Progenitor cell of endocrine pancreas (in vitro differentiated cells): ENCODE results near the gene CFAP65. TPM values are rescaled to one million over a fixed set of nuclear protein-coding genes. Genes with fewer than 3 reads are reported as not detected.

Experiments used
- DNase-seq: peaks from one replicate; pipeline ENCODE4 v3.0.0; 2021; ENCODE audit warnings: low spot score; ENCODE audit not compliant: unreplicated experiment
- H3K27ac Mint-ChIP-seq: 2 replicates; pipeline ENCODE4 v1.8.0; 2021; ENCODE audit warnings: mild to moderate bottlenecking, moderate library complexity, mixed read lengths
- H3K27me3 Mint-ChIP-seq: 2 replicates; pipeline ENCODE4 v1.8.0; 2021; ENCODE audit warnings: mixed read lengths
- H3K36me3 Mint-ChIP-seq: 2 replicates; pipeline ENCODE4 v1.8.0; 2022; ENCODE audit warnings: mixed read lengths; ENCODE audit not compliant: insufficient read depth
- H3K4me1 Mint-ChIP-seq: 2 replicates; pipeline ENCODE4 v1.8.0; 2021; ENCODE audit warnings: low read depth, mixed read lengths
- H3K4me3 Mint-ChIP-seq: 2 replicates; pipeline ENCODE4 v1.8.0; 2021; ENCODE audit warnings: low read depth, mild to moderate bottlenecking, moderate library complexity, mixed read lengths
- H3K9me3 Mint-ChIP-seq: 2 replicates; pipeline ENCODE4 v1.8.0; 2021; ENCODE audit warnings: low read depth, mixed read lengths
- total RNA-seq: library from RNA; stranded (reverse); gene quantifications from 2 replicates; pipeline ENCODE4 v1.2.1, GENCODE V29; 2021
- TF ChIP-seq, protein P1 (sequence below): fragments of 200-600 bp; sonication (generic); IDR thresholded peaks from one replicate; pipeline ENCODE4 v1.5.0; 2021; ENCODE audit warnings: antibody characterized with exemption, mild to moderate bottlenecking; ENCODE audit not compliant: unreplicated experiment

CFAP65 gene
- total RNA-seq, 1 donor from 2014 or later, result 0.65 TPM

DNA sequence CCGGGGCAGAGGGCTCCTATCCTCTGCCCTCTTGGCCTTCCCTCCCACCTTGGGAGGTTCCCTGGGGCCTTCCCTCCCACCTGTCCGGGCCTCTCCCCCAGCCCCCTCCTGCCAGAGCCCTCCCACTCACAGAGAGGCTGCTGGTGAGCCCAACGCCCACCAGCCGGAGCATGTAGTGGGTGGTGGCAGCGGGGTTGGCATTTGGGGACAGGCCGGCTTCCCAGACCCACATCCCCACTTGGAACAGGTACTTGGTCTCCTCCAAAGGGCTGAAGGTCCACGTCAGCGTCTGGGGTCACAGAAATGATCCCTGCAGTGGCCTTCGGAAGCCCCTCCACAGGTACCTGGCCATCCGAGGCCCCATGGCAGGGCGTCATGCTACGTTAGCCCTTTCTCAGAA lies 19.3 kb downstream of the CFAP65 start:
- no peak overlapping the region for H3K27ac Mint-ChIP-seq
- no peak for DNase-seq
- no peak overlapping the region for H3K4me3 Mint-ChIP-seq
- TF ChIP-seq, protein P1, sequence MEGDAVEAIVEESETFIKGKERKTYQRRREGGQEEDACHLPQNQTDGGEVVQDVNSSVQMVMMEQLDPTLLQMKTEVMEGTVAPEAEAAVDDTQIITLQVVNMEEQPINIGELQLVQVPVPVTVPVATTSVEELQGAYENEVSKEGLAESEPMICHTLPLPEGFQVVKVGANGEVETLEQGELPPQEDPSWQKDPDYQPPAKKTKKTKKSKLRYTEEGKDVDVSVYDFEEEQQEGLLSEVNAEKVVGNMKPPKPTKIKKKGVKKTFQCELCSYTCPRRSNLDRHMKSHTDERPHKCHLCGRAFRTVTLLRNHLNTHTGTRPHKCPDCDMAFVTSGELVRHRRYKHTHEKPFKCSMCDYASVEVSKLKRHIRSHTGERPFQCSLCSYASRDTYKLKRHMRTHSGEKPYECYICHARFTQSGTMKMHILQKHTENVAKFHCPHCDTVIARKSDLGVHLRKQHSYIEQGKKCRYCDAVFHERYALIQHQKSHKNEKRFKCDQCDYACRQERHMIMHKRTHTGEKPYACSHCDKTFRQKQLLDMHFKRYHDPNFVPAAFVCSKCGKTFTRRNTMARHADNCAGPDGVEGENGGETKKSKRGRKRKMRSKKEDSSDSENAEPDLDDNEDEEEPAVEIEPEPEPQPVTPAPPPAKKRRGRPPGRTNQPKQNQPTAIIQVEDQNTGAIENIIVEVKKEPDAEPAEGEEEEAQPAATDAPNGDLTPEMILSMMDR, result no peak
- no peaks in the 10 kb centered on the region for H3K4me1 Mint-ChIP-seq
- no peaks in the 10 kb centered on the region for H3K36me3 Mint-ChIP-seq
- no peaks in the 10 kb centered on the region for H3K9me3 Mint-ChIP-seq
- H3K27me3 Mint-ChIP-seq, result peaks cover 50% of the 10 kb centered on the region

DNA sequence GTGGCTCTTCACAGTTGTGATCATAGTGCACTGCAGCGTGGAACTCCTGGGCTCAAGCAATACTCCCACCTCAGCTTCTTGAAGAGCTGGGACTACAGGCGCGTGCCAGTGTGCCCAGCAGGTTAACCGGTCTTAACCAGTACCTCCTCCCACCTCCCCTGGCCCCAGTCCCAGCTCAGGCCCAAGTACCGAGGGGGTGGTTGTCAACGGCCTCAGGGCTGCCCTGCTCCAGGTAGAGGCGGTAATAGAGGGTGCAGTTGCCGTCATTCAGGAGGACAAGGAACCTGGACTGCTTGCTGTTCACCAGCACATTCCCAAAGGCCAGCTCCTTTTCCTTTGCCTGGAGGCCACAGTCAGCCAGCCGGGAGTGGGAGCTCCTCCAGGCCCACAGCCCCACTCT lies 19.7 kb downstream of the CFAP65 start:
- no peaks in the 10 kb centered on the region for H3K36me3 Mint-ChIP-seq
- H3K9me3 Mint-ChIP-seq, result no peaks in the 10 kb centered on the region
- DNase-seq, result no peak
- no peaks in the 10 kb centered on the region for H3K4me1 Mint-ChIP-seq
- no peak overlapping the region for H3K4me3 Mint-ChIP-seq
- TF ChIP-seq, protein P1, result no peak
- H3K27ac Mint-ChIP-seq, result no peak overlapping the region
- H3K27me3 Mint-ChIP-seq, result peaks cover 48% of the 10 kb centered on the region

DNA sequence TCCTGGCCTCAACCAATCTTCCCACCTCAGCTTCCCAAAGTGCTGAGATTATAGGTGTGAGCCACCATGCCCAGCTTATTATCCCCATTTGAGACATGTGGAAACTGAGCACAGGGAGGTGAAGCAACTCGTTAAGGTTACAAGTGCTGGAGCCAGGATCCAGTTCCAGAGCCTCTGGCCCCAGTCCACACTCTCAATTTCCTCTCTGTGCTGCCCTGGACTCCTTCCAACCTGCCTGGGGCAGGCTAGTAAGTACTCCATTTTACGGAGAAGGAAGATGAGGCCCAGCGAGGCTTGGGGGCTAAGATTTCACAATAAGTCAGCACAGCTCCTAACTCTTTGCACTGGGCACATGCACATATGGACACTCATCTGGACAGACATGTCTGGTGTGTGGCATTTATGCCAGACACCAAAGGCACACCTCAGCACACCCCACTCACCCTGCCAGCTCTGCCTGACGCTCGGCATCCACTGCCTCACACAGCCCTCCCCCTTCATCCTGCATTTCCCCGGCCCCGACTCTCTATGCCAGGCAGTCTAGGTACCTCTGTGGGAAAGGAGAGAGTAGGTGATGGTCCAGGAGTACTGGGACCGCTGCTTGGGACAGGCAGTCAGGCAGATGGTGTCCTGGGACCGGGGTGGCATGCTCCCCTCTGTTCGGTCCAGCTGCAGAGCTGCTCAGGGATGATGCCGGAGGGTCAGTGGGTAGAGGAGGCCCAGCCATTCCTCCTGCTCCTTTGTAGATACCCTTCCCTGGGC lies 20.5 kb downstream of the CFAP65 start:
- Mint-ChIP-seq H3K4me3 (no peak overlapping the region), H3K27me3 (peaks cover 47% of the 10 kb centered on the region), H3K36me3 (no peaks in the 10 kb centered on the region), H3K27ac (peak overlapping the region; percentile 34), H3K9me3 (no peaks in the 10 kb centered on the region), H3K4me1 (no peaks in the 10 kb centered on the region)
- TF ChIP-seq, protein P1, result no peak
- DNase-seq, result no peak

DNA sequence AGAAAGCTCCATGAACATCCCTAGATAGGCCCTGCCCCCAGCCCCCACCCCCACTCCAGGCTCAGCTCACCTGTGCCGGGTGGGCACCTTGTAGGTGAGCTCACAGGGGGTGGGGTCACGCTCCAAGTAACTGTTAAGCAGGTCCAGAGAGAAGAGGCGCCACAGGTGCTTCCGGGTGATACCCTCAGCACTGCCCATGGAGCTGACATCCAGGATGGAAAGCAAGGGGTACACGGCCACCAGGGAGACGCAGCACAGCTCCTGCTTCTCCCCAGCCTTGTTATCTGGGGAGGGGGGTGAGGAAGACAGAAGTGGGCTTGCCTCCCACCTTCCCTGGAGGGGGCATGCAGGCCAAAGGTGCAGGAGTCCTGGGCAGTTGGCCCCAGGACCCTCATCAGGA lies 21.9 kb downstream of the CFAP65 start:
- Mint-ChIP-seq H3K4me3 (no peak overlapping the region), H3K27me3 (peaks cover 50% of the 10 kb centered on the region), H3K36me3 (no peaks in the 10 kb centered on the region), H3K9me3 (no peaks in the 10 kb centered on the region), H3K4me1 (no peaks in the 10 kb centered on the region), H3K27ac (no peak overlapping the region)
- TF ChIP-seq, protein P1, result no peak
- no peak for DNase-seq

DNA sequence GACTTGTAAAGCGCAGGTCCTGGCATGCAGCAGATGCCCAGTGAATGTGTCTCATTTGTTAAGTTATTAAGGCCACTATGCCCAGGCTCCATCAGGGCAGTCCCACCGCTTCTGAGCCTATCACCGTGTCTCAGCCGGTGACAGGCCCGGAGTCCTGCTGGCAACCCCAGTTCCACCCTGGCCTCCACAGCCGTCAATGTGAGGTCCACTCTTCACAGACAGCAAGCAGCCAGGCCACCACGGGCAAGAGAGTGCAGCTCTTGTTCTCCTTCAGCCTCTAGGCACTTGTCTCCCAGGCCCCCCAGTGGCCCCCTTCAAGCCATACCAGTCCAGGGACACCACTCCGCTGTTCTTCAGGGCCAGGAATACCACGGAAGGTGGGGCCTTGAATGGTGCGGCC lies 22.6 kb downstream of the CFAP65 start:
- no peaks in the 10 kb centered on the region for H3K4me1 Mint-ChIP-seq
- H3K27ac Mint-ChIP-seq, result no peak overlapping the region
- TF ChIP-seq, protein P1, result no peak
- no peak overlapping the region for H3K4me3 Mint-ChIP-seq
- H3K27me3 Mint-ChIP-seq, result peaks cover 57% of the 10 kb centered on the region
- no peaks in the 10 kb centered on the region for H3K9me3 Mint-ChIP-seq
- DNase-seq, result no peak
- no peaks in the 10 kb centered on the region for H3K36me3 Mint-ChIP-seq
